NOMO-1 treated with DMSO at 0.1 percent for 48 hours (cell line): Measurements from ENCODE around the gene YARS1.

Source experiments
- DNase-seq: peaks from one replicate; lab custom pipeline; 2025; ENCODE audit not compliant: unreplicated experiment; lab: John Stamatoyannopoulos, UW

Gene YARS1

DNA sequence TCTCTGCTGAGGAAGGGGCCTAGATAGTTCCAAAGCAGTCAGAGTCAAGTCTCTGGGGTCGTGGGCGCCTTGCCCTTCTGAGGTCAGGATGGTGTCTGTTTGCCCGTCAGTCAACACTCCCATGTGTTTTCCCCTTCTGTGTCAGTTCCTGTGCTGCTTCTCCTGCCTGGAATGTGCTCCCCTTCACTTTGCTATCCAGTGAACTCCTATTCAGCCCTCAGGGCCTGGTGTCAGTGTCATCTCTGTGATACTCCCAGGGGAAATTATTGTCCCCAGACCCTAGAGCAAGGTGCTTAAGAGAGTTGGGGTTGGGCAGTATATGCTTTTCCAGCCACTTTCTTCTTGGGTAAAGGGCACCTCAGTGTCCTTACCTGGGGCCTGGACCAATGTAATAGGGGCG lies 68.8 kb downstream of the YARS1 start:
- DNase-seq = no peak

DNA sequence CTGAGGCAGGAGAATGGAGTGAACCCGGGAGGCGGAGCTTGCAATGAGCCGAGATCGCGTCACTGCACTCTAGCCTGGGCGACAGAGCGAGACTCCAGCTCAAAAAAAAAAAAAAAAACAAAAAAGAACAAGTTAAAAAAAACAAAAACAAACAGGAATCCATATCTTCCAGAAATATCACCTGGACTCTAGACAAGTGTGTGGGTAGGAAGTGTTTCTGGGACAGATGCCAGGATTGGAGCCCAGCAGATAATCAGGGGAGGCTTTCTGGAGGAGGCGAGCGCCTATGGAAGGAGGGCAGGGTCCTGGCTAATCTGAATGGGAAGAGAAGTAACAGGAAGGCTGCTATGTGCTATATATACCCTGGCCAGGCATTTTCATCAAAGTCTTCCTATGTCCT lies 71.0 kb downstream of the YARS1 start:
- no peak for DNase-seq

DNA sequence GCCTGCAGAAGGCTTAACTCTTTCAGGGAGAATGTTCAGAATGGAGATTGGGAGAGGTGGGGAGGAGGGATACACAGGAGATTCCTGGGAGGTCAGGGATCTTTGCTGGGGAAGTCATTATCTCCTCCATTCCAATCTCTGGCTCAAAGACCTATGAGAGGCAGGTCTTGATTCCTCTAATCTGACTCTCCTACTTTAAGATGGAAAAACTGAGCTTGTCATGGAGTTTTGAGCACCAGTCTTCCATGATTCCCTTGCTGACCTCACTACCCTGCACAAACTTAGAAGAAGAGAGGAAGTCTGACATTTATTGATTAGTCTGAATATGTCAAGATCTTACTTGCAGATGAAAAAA lies 73.1 kb downstream of the YARS1 start:
- no peak for DNase-seq

DNA sequence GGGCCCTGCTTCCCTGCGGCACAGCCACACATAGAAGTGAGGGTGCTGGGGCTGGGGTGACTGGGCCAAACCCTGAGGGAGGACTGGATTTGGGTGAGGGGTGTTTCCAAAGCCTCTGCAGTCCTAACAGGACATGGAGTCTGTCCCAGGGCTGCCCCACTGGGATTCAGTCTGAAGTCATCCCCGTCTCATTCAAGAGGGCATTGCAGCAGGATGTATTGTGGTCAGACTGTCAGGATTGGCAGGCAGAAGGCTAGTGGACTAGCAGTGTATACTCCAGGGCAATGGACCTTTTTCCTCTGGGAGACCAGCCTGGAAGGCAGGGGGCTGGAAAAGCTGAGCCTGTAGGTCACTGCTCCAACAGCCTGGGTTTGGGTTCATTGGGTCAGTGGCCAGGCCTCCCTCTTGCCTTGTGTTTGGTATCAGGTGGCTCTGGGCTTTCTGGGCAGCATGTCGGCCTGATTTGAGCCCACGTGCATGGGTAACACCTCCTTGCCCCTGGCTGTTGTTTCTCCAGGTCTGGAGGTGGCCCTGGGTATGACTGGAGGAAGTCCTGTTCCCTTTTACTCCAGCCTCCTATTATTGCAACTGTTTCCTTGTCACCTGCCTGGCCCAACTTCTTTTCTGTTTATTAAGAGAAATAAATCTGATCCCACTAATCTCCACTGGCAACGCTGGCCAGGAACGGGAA lies 73.6 kb downstream of the YARS1 start:
- DNase-seq = no peak

DNA sequence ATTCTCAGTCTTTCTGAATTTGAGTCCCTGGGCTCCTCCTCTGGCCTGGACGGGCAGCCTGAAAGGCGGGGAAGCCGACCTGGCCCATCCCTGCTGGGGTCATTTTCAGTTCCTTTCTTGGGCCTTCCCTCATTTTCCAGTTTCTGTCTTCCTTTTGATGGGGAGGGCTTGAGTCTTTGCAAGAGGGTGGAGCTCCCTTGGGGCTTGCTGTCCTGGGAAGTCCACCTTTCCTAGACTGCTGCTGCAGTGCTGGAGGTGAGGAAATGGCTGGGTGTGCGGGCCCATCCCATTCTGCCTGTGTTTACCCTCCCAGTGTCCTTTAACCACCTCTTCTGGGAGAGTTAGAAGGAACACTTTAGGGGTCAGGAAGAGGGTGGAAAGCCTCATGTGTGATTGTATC lies 74.2 kb downstream of the YARS1 start:
- no peak for DNase-seq

DNA sequence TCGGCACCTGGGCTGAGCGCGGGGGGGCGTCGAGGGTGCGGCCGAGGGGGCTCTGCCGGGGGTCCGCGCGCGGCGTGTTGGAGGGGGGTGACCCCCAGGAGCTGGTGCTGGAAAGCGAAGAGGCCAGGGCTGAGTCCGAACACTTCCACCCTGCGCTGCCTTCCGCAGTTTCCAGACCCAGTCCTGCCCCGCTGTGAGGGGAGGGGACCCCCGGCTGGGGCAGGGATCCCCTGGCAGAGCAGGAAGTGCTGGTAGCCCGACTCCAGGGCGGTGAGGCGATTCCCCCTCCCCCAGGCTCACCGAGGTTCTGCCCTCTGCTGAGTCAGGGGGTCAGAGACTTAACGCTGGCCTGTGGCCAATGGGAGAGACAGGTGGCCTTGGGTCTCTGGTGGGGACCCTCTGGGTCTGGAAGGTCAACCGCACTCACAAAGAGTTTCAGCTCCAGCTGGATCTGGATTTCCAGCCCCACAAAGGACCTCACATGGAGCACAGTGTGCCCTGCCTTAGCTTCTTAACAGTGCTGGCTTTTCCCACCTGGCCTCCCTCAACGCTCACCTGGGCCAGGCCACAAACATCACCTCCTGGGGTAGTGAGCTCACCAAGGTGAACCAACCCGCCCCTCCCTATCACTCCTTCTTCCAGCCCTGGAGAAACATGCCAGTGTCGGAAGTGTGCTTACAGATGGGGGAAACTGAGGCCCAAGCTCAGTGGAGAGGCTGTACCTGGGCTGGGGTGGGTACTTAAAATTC lies 74.8 kb downstream of the YARS1 start:
- no peak for DNase-seq

DNA sequence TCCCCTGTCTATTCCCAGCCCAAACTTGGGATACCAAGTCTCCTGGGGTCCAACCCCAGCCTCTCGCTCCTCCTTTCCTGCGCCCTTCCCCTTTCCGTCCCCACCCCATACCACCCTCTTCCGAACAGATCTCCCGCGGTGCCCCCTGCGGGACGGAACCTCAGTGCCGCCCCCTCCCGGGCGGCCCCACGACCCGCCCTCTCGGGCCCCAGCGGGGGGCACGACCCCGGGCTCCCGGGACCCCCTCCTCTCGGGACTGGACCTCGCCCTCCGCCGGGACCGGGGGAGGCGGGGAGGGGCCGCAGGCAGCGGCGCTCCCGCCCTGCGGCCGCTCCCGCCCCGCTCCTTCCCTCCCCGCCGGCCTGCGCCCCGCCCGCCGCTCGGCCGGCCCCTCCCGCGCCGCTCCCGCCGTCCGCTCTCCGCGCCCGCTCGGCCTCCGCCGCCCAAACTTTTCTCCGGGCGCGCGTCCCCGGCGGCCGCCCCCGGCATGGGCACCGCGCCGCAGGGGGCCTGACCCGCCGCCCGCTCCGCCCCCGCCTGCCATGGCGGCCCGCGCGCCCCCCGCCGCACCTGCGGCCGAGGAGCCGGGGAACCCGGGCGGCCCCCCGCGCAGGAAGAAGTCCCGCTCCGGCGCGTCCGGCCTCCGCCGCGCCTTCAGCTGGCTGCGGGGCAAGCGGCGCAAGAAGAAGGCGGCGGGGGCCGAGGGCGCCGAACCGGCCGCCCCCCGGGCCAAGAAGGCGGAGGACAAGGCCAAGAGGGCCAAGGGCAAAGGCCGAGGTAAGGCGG lies 75.6 kb downstream of the YARS1 start:
- peak; percentile 9 for DNase-seq

DNA sequence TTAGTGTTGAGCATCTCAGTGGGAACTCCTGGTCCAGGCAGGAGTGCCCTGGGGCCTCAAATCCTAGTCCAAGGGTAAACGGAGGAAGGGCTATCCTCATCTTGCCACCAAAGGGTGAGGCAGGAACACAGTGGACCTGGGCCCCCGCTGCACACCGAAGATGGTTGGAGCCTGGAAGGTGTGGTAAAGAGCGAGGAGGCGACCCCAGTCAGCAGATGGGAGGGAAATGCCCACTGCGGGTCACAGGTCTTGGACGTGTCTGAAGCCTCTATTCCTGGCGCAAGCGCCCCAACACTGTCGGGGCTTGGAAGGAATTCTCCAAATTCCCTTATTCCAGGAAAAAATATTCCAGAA lies 76.1 kb downstream of the YARS1 start:
- DNase-seq = no peak

DNA sequence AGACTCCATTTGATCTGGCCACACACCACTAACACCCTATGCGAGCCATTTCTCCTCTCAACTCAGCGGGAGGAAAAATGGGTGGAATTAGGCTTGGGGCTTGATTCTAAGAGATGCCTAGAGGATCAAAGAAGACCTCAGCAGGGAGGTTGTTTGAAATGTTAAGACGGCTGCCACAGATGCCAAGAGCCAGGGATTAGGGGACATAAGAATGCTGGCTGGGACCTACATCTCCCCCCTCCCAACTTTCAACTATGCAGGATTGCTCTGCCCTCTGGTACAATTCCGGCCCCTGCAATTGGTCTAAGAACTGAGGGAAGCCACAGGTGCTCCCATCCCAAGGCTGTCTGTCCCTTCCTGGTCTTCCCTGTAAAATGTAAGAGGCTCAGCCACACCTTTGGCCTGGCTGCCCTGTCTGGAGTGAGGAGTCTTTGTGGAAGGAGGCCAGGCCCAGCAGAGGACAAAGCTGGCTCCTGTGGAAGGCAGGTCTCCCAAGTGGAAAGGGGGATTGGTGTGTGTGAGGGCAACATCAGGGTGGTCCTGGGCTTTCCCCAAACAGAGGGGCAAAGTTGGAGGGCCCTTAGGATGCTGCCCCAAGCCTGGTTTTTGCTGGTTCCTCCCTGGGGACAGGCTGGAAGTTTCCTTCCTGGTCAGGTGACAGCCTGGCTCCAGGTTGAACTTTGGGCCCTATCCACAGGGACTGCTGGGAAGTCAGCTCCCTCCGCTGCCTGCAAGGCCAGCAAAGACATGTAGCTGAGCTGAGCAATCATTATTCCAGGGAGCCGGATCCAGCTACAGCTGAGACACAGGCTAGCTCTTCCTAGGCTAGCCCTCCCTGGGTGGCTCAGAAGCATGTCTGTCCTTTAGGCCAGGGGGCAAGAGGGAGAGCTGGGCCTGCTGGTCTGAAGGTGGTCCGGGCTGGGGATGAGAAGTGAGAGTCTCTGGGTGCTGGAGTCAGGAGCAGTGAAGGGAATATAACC lies 80.1 kb downstream of the YARS1 start:
- DNase-seq = no peak

DNA sequence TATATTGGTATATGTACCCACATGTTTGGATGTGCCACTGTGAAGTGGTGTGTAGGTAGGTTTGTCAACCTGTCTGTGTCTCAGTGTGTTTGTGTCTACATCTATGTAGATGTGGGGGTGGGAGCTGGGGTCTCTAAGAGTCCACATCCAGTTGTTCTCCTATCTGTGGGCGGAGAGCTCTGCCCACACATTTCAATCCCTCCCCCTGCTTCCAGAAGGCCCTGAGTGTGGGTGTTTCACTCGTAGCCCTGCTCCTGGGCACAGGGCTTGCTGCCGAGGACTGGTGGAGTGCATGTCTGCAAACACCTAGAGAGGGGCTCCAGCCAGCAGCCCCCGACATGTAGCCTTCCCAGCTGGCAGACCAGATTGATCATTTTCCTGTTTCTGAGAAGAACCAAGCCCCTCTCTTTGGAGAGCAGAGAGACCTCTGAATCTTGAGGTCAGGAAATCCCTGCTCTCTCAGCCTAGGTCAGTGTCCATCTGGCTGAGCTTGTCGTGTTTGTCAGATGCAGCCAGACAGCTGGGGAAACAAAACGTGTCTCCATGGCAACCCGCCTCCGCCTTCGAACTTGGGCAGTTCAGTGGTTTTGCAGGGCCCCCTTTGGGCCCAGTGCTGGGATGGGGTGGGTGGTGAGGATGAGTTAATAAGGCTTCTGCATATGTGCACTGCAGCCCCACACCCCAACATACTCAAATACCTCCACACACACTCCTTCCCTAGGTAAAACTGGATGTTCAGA lies 83.4 kb downstream of the YARS1 start:
- DNase-seq = no peak

DNA sequence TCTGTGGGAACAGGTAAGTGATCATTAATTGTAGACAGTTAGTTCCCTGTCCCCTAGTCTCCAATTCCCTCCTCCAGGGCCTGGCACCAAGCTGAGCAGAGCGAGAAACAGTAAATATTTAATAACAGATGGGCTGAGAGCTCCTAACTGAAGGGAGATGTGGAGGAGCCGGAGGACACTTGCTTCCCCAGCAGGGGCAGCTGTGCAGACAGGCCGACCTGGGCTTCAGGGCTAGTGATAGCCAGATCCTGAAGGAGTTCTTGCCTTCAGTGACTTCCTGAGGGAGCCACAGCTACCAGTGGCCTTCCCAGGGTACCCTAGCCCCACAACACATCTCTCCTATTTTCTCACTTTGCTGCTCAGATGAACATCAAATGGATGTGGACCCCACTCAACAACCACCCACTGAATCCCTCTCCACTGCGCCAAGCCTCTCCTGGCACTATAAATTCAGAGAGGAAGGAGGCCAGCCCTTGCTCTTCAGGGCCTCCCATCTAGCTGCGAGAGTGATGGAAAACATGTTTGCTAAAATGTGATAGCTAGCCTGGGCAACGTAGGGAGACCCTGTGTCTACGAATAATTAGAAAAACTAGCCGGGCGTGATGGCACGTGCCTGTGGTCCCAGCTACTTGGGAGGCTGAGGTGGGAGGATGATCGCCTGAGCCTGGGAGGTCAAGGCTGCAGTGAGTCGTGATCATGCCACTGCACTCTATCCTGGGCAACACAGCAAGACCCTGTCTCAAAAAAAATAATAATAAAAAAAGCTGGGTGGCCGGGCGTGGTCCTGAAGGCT lies 87.7 kb downstream of the YARS1 start:
- DNase-seq = no peak

DNA sequence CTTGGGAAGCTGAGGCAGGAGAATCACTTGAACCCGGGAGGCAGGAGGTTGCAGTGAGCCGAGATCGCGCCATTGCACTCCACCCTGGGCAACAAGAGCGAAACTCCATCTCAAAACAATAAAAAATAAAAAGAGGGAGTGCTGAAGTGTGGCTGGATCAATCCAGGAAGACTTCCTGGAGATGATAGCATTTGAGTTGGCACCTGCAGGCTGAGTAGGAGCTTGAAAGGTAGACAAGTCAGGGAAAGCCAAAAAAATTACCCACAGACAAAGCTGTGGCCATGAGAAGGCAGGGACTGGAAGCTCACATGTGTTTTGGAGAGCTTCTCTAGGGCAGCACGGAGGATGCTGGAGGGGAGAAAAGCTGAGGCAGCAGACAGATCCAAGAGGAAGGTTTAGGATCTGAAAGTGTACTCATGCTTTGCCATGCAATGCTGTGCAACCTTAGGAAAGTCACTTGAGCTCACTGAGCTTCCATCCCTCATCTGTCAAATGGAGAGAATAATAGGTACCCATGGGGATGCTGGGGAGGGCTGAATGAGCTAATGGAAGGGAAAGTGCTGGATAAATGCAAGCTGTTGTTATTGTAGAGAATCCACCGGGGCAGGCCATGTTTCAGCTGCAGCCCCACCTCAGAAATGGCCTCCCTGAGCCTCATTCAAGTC lies 88.6 kb downstream of the YARS1 start:
- no peak for DNase-seq

DNA sequence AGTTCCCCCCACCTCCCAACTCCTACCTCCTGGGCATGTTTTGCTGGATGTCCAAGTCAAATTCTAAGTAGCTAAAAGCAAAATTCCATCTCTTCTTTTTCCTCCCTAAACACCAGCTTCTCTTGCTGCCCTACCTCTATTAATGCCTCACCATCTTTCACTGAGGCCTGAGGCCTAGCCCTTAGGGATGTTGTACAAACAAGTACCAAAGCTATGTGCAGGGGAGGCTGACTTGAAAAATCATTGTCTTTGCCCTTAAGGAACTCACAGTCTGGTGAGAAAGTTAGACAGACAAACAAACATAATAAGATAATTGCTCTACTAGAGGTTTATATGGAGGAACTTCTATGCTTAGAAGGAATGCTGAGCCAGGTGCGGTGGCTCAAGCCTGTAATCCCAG lies 89.3 kb downstream of the YARS1 start:
- no peak for DNase-seq

DNA sequence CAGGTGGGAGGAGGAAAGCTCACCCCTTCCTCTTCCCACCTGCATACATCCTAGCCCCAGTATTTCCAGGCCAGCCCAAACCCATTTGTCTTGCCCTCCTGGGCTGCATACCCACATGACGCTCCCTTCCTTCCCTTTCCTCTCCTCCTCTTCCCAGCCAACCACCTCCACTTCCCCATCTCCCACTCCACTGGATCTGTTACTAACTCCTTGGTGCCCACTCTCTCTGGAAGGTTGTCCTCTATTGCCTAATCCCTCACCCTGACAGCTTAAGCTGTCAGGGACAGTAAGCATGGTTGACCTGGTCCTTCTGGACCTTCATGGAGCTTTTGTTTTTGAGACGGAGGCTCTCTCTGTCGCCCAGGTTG lies 91.6 kb downstream of the YARS1 start:
- no peak for DNase-seq
